Transverse colon (tissue), 4 donors: Measurements from ENCODE around the gene OR2M5. TPM values are rescaled to one million over a fixed set of nuclear protein-coding genes. Genes with fewer than 3 reads are reported as not detected.

ENCODE experiments used
- DNase-seq: peaks from one replicate; pipeline ENCODE4 v3.0.0-alpha.2; 2019
- H3K27ac ChIP-seq, 4 donors: fragments of 200-600 bp; sonication (generic); 2 replicates each; pipeline ENCODE4 v1.5.1; 2016 to 2018; ENCODE audit warnings: inconsistent platforms in 4 of 4
- H3K27me3 ChIP-seq: fragments of 200-600 bp; sonication (generic); 2 replicates; pipeline ENCODE4 v1.5.1; 2017; ENCODE audit warnings: inconsistent platforms
- H3K36me3 ChIP-seq, 4 donors: fragments of 200-600 bp; sonication (generic); 2 replicates each; pipeline ENCODE4 v1.5.1; 2017 to 2019; ENCODE audit warnings: inconsistent platforms in 4 of 4
- H3K4me1 ChIP-seq, 4 donors: fragments of 200-600 bp; sonication (generic); 2 replicates each; pipeline ENCODE4 v1.5.1; 2017 to 2020; ENCODE audit warnings: inconsistent platforms in 4 of 4
- H3K4me3 ChIP-seq, 4 donors: fragments of 200-600 bp; sonication (generic); 1 replicate in 1 of 4; 2 replicates in 3 of 4; pipeline versions ENCODE4 v1.5.1 to v1.6.1; 2017 to 2019; ENCODE audit warnings: inconsistent platforms in 4 of 4
- H3K9me3 ChIP-seq, 2 donors: fragments of 200-600 bp; sonication (generic); 2 replicates each; pipeline ENCODE4 v1.5.1; 2017 to 2019; ENCODE audit warnings: inconsistent platforms in 2 of 2
- CTCF ChIP-seq, 5 experiments: fragments of 200-600 bp in 3 of 5; fragments of 450-650 bp in 2 of 5; sonication (generic) in 3 of 5; IDR thresholded peaks; 1 replicate in 2 of 5; 2 replicates in 3 of 5; pipeline ENCODE4 v1.5.1; 2016 to 2017; ENCODE audit warnings: antibody characterized with exemption in 5 of 5, inconsistent platforms in 3 of 5, mild to moderate bottlenecking in 2 of 5, moderate library complexity in 1 of 5
- EP300 ChIP-seq: sonication (generic); formaldehyde crosslinking; IDR thresholded peaks from one replicate; pipeline ENCODE4 v1.6.1; 2017; ENCODE audit warnings: antibody characterized with exemption, low read depth
- POLR2A ChIP-seq: fragments of 450-650 bp; IDR thresholded peaks from one replicate; pipeline ENCODE4 v1.6.1; 2016; ENCODE audit warnings: antibody characterized with exemption, mild to moderate bottlenecking, moderate library complexity
- POLR2AphosphoS5 ChIP-seq, 3 donors: sonication (generic); formaldehyde crosslinking; IDR thresholded peaks; one replicate each; pipeline ENCODE4 v1.6.1; 2016; ENCODE audit warnings: antibody characterized with exemption in 3 of 3
- whole genome bisulfite sequencing, 2 donors: methylation state at CpG; one replicate each; pipeline ENCODE4 v1.1.5; 2018; ENCODE audit warnings: low coverage in 1 of 2; 5-methylcytosine and 5-hydroxymethylcytosine counted together
- in situ Hi-C, 4 donors: fragments of 200-750 bp; cut with MboI; loops; one replicate each; pipeline versions ENCODE4 v1.15.0 to v1.15.1; 2017; ENCODE audit warnings: low sequenced_read_pairs in 3 of 4, low pct_ligation_motif_present in 1 of 4, low pct_unique_long_range_greater_than_20kb in 1 of 4
- intact Hi-C: fragments of 100-400 bp; cut with DNase I; formaldehyde crosslinking; loops from one replicate; pipeline ENCODE4 v1.15.1; 2023; ENCODE audit warnings: low total_unique reads
- total RNA-seq, 4 donors: library from RNA; depleted of rRNA; stranded (reverse); fragments of >200 nt; gene quantifications; one replicate each; pipeline ENCODE4 v1.1.0, GENCODE V29; 2016

Gene OR2M5
- not detected for total RNA-seq

- in situ Hi-C loops: no loop called here
- H3K27me3 ChIP-seq: no peaks in the 10 kb centered on the region
- 77 to 78% methylated on average over 3 of the region's 3 CpGs for WGBS, 2 donors
- H3K4me3 ChIP-seq: no peak within 1 kb of the TSS
- no peak within 1 kb of the TSS for H3K27ac ChIP-seq
- H3K9me3 ChIP-seq: peaks cover 5 to 6% of the 10 kb centered on the region in 2 donors
- intact Hi-C loops: no loop called here
- H3K4me1 ChIP-seq: no peaks in the 10 kb centered on the region
- DNase-seq: no peak
- H3K36me3 ChIP-seq: no peaks in the 10 kb centered on the region
- TF ChIP-seq EP300: no peak
- TF ChIP-seq CTCF (IDR thresholded peaks at IDR 0.05): no peak
- TF ChIP-seq POLR2A: no peak
- TF ChIP-seq POLR2AphosphoS5 (IDR thresholded peaks at IDR 0.05): no peak
Measured at GRCh38 chr1:248144513-248145198, at the start of gene OR2M5. TSS of gene OR2M5 (plus strand) at chr1:248145148. CDS start at chr1:248145148, 0 bp downstream.

DNA sequence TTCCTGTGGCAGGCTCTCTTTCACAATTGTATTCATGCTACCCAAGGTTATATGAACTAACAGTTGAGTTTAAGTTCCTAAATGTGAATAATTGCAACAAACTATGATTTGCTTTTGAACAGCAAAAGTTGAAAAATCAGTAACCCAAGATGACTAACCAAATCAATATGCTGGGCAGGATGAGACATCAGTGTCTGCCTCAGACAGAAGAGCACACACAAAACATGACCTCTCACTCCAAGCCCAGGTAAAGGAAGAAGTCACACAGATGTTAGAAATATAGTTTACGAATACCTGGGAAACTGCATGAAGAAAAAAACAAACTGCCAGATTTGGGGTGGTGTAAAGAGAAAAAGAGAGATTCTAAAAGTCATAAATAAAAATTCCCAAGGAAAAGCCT is 46.4 kb upstream of the OR2M5 start:
- TF ChIP-seq POLR2AphosphoS5 (IDR thresholded peaks at IDR 0.05) (no peak), POLR2A (no peak)
- in situ Hi-C loops (no loop called here), intact Hi-C loops (no loop called here)
- Histone ChIP-seq H3K27me3 (no peaks in the 10 kb centered on the region), H3K36me3 (no peaks in the 10 kb centered on the region), H3K27ac (no peak overlapping the region), H3K4me3 (no peak overlapping the region), H3K9me3 (no peaks in the 10 kb centered on the region), H3K4me1 (no peaks in the 10 kb centered on the region)
- DNase-seq: no peak
- 78 to 100% methylated on average over 1 of the region's 1 CpG for WGBS, 2 donors

GRCh38 chr1:248102847-248103246 is 42.1 kb upstream of the OR2M5 start:
- TF ChIP-seq POLR2AphosphoS5 (IDR thresholded peaks at IDR 0.05) (no peak), EP300 (no peak)
- H3K4me3 ChIP-seq: no peak overlapping the region
- H3K9me3 ChIP-seq: peaks cover 0 to 6% of the 10 kb centered on the region in 2 donors
- no peaks in the 10 kb centered on the region for H3K4me1 ChIP-seq
- no peaks in the 10 kb centered on the region for H3K27me3 ChIP-seq
- intact Hi-C loops (loop anchor here (2.0 kb wide), 1 partner anchor 18 kb away; no protein-coding TSS in a partner anchor), in situ Hi-C loops (no loop called here)
- no peaks in the 10 kb centered on the region for H3K36me3 ChIP-seq
- no peak for DNase-seq
- H3K27ac ChIP-seq: no peak overlapping the region

DNA sequence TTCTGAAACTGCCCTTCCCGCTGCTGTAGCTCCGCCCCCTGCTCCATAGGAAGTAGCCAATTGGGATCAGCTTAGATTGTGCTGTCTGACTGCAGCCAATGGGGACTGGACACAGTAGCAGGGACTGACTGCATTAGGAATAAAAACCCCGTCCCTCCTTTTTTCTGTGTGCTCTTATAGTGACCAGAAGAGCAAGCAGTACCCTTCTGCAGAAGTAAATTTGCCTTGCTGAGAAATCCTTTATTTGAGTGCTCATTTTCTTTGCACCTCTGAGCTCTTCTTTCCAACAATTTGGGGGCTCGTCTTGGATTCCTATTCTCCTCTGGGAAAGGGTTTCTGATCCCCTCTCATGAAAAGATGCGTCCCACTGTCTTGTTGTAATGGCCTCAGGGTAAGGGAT is 33.8 kb upstream of the OR2M5 start:
- DNase-seq: no peak
- WGBS, 2 donors: 80 to 92% methylated on average over 4 to 5 of the region's 5 CpGs
- Histone ChIP-seq H3K9me3 (peaks cover 25 to 27% of the 10 kb centered on the region in 2 donors), H3K4me3 (no peak overlapping the region), H3K27me3 (no peaks in the 10 kb centered on the region), H3K36me3 (no peaks in the 10 kb centered on the region), H3K27ac (no peak overlapping the region), H3K4me1 (no peaks in the 10 kb centered on the region)
- intact Hi-C loops: no loop called here
- in situ Hi-C loops: no loop called here
- TF ChIP-seq POLR2A (no peak), CTCF (IDR thresholded peaks at IDR 0.05) (no peak), EP300 (no peak), POLR2AphosphoS5 (IDR thresholded peaks at IDR 0.05) (no peak)

DNA sequence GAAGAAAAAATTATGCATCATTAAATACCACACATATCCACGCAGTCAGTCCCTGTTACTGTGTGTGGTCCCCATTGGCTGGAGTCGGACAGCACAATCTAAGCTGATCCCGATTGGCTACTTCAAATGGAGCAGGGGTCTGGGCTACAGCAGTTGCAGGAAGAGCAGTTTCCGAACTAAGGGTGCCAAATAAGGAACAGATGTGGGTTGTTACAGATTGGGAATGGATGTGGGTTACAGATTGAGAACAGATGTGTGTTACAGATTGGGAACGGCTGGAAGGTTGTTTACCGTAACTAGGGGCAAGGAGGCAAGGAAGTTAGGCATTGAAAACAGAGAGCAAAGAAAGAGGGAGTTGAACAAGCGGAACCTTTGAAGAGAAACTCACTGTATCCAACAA is 30.1 kb upstream of the OR2M5 start:
- peaks cover 17 to 21% of the 10 kb centered on the region in 2 donors for H3K9me3 ChIP-seq
- H3K27me3 ChIP-seq: no peaks in the 10 kb centered on the region
- TF ChIP-seq EP300 (no peak), CTCF (IDR thresholded peaks at IDR 0.05) (no peak), POLR2AphosphoS5 (IDR thresholded peaks at IDR 0.05) (no peak), POLR2A (no peak)
- no peak overlapping the region for H3K27ac ChIP-seq
- WGBS, 2 donors: 81 to 84% methylated on average over 6 to 7 of the region's 7 CpGs
- H3K4me1 ChIP-seq: no peaks in the 10 kb centered on the region
- no peaks in the 10 kb centered on the region for H3K36me3 ChIP-seq
- no peak overlapping the region for H3K4me3 ChIP-seq
- intact Hi-C loops (no loop called here), in situ Hi-C loops (no loop called here)
- DNase-seq: no peak
